ENCODE results near the gene SUSD3.

GRCh38 chr9:93022721-93023520, 35.6 kb upstream of the SUSD3 start:
- no peak for TF ChIP-seq CTCF (IDR thresholded peaks at IDR 0.05)
- TF ChIP-seq POLR2A (IDR thresholded peaks at IDR 0.05), result no peak
